IMR-90 (cell line): ENCODE measurements around the gene GRHL3. TPM values are rescaled to one million over a fixed set of nuclear protein-coding genes. Genes with fewer than 3 reads are reported as not detected.

Experiments used
- ATAC-seq: fragments of 200-7000 bp; cut with Tn5 transposase; 2 replicates; pipeline ENCODE4 v1.9.1; 2020; ENCODE audit warnings: low read depth, mild to moderate bottlenecking, moderate library complexity
- BruUV-seq: library from RNA; stranded (reverse); fragments of 400-500 nt; replicated peaks from 2 replicates; lab custom pipeline; 2021; lab: Mats Ljungman, UMichigan
- CTCF ChIA-PET: fragments of 300-600 bp; formaldehyde crosslinking; extraction: SDS; loops from one replicate; lab custom pipeline; 2021; ENCODE audit warnings: antibody characterized with exemption; lab: Yijun Ruan, JAX
- POLR2A ChIA-PET: fragments of 300-600 bp; sonication (Branson Sonifier 250); formaldehyde crosslinking; loops from one replicate; lab custom pipeline; 2022; ENCODE audit warnings: antibody characterized with exemption; ENCODE audit not compliant: unreplicated experiment; lab: Charles Lee
- DNase-seq: peaks from one replicate; pipeline ENCODE4 v3.0.0; 2013
- H2AFZ ChIP-seq: replicated peaks from 2 replicates; pipeline ENCODE3; 2013; ENCODE audit warnings: low read length, mild to moderate bottlenecking; ENCODE audit not compliant: poor library complexity
- H2AK5ac ChIP-seq: 2 replicates; pipeline ENCODE4 v1.6.1; 2013; ENCODE audit warnings: low read depth, low read length, inconsistent platforms
- H2AK9ac ChIP-seq: replicated peaks from 2 replicates; pipeline ENCODE3; 2013; ENCODE audit warnings: mild to moderate bottlenecking, low read depth, low read length, moderate library complexity; ENCODE audit not compliant: poor library complexity
- H2BK120ac ChIP-seq: 2 replicates; pipeline ENCODE4 v1.6.1; 2013; ENCODE audit warnings: low read depth, low read length, inconsistent platforms
- H2BK15ac ChIP-seq: 3 replicates; pipeline ENCODE4 v1.6.1; 2013; ENCODE audit warnings: low read depth, low read length, inconsistent platforms
- H2BK20ac ChIP-seq: 2 replicates; pipeline ENCODE4 v1.6.1; 2013; ENCODE audit warnings: low read depth, mild to moderate bottlenecking, inconsistent platforms, low read length, moderate library complexity
- H2BK5ac ChIP-seq: 2 replicates; pipeline ENCODE4 v1.6.1; 2013; ENCODE audit warnings: mild to moderate bottlenecking, low read depth, low read length, inconsistent platforms; ENCODE audit not compliant: poor library complexity, severe bottlenecking
- H3K14ac ChIP-seq: replicated peaks from 2 replicates; pipeline ENCODE4 v1.6.1; 2013; ENCODE audit warnings: low read depth, low read length, inconsistent platforms
- H3K18ac ChIP-seq: 2 replicates; pipeline ENCODE4 v1.6.1; 2013; ENCODE audit warnings: low read depth, low read length, control low read depth
- H3K23ac ChIP-seq: 2 replicates; pipeline ENCODE4 v1.6.1; 2013; ENCODE audit warnings: low read depth, low read length, inconsistent platforms
- H3K27ac ChIP-seq: 2 replicates; pipeline ENCODE4 v1.5.1; 2013; ENCODE audit warnings: mild to moderate bottlenecking, control low read depth, low read length; ENCODE audit not compliant: insufficient read depth
- H3K27me3 ChIP-seq: 2 replicates; pipeline ENCODE4 v1.6.1; 2013; ENCODE audit warnings: low read length; ENCODE audit not compliant: control insufficient read depth, insufficient read depth
- H3K36me3 ChIP-seq: 2 replicates; pipeline ENCODE4 v1.6.1; 2013; ENCODE audit warnings: low read length, mixed read lengths; ENCODE audit not compliant: control insufficient read depth, insufficient read depth
- H3K4ac ChIP-seq: 2 replicates; pipeline ENCODE4 v1.6.1; 2013; ENCODE audit warnings: low read depth, low read length, inconsistent platforms
- H3K4me1 ChIP-seq: 2 replicates; pipeline ENCODE4 v1.6.1; 2013; ENCODE audit warnings: low read length, mixed read lengths; ENCODE audit not compliant: control insufficient read depth, insufficient read depth
- H3K4me2 ChIP-seq: 2 replicates; pipeline ENCODE4 v1.6.1; 2013; ENCODE audit warnings: low read depth, mild to moderate bottlenecking, control low read depth, low read length, moderate library complexity
- H3K4me3 ChIP-seq: 2 replicates; pipeline ENCODE4 v1.5.1; 2013; ENCODE audit warnings: low read depth, mild to moderate bottlenecking, control low read depth, low read length, moderate library complexity; ENCODE audit not compliant: insufficient read depth
- H3K56ac ChIP-seq: 2 replicates; pipeline ENCODE4 v1.6.1; 2013; ENCODE audit warnings: low read length, inconsistent platforms; ENCODE audit not compliant: insufficient read depth; ENCODE audit errors: extremely low read depth
- H3K79me1 ChIP-seq, 2 experiments: 2 replicates each; pipeline ENCODE4 v1.6.1; 2013; ENCODE audit warnings: low read length in 2 of 2, inconsistent platforms in 1 of 2, low read depth in 1 of 2
- H3K9ac ChIP-seq: 2 replicates; pipeline ENCODE4 v1.6.1; 2013; ENCODE audit warnings: low read depth, low read length, control low read depth
- H3K9me1 ChIP-seq: 2 replicates; pipeline ENCODE4 v1.6.1; 2013; ENCODE audit warnings: low read length, inconsistent platforms; ENCODE audit not compliant: insufficient read depth
- H3K9me3 ChIP-seq: 2 replicates; pipeline ENCODE4 v1.6.1; 2013; ENCODE audit warnings: low read length; ENCODE audit not compliant: control insufficient read depth, insufficient read depth
- H4K20me1 ChIP-seq: 2 replicates; pipeline ENCODE4 v1.6.1; 2013; ENCODE audit warnings: low read length, inconsistent platforms; ENCODE audit not compliant: insufficient read depth
- H4K5ac ChIP-seq: 2 replicates; pipeline ENCODE4 v1.6.1; 2013; ENCODE audit warnings: mild to moderate bottlenecking, low read depth, low read length, control low read depth
- H4K8ac ChIP-seq, 2 experiments: 2 replicates each; pipeline ENCODE4 v1.6.1; 2013; ENCODE audit warnings: low read depth in 2 of 2, low read length in 2 of 2, control low read depth in 1 of 2, inconsistent platforms in 1 of 2
- H4K91ac ChIP-seq: 2 replicates; pipeline ENCODE4 v1.6.1; 2013; ENCODE audit warnings: low read depth, low read length, inconsistent platforms; ENCODE audit not compliant: insufficient read depth
- BHLHE40 ChIP-seq: fragments of 150-350 bp; IDR thresholded peaks from 2 replicates; pipeline ENCODE4 v1.6.1; 2016; ENCODE audit warnings: mild to moderate bottlenecking, low read depth, low read length
- CEBPB ChIP-seq: IDR thresholded peaks from 2 replicates; pipeline ENCODE4 v1.6.1; 2012; ENCODE audit warnings: low read depth, low read length, improper control_type of control experiment
- CTCF ChIP-seq: conservative IDR thresholded peaks from 2 replicates; pipeline ENCODE4 v1.5.1; 2012; ENCODE audit warnings: mild to moderate bottlenecking, low read depth, low read length, improper control_type of control experiment
- MAFK ChIP-seq: IDR thresholded peaks from 2 replicates; pipeline ENCODE4 v1.6.1; 2012; ENCODE audit warnings: low read depth, low read length, improper control_type of control experiment
- MAZ ChIP-seq: IDR thresholded peaks from 2 replicates; pipeline ENCODE4 v1.6.1; 2012; ENCODE audit warnings: low read depth, mild to moderate bottlenecking, low read length, improper control_type of control experiment, moderate library complexity, borderline replicate concordance
- NFE2L2 ChIP-seq: fragments of 150-350 bp; IDR thresholded peaks from 2 replicates; pipeline ENCODE4 v1.6.1; 2016; ENCODE audit warnings: low read depth, mild to moderate bottlenecking, low read length
- POLR2A ChIP-seq: IDR thresholded peaks from 2 replicates; pipeline ENCODE4 v1.6.1; 2012; ENCODE audit warnings: mild to moderate bottlenecking, low read depth, low read length
- RCOR1 ChIP-seq: IDR thresholded peaks from 2 replicates; pipeline ENCODE4 v1.6.1; 2012; ENCODE audit warnings: mild to moderate bottlenecking, low read length, improper control_type of control experiment; ENCODE audit not compliant: insufficient replicate concordance
- RFX5 ChIP-seq: IDR thresholded peaks from 2 replicates; pipeline ENCODE4 v1.8.0; 2012; ENCODE audit warnings: low read depth, mild to moderate bottlenecking, low read length, moderate library complexity
- SMC3 ChIP-seq: fragments of 150-350 bp; IDR thresholded peaks from 2 replicates; pipeline ENCODE4 v1.6.1; 2016; ENCODE audit warnings: low read depth, mild to moderate bottlenecking, antibody characterized with exemption, low read length, moderate library complexity
- USF2 ChIP-seq: fragments of 150-350 bp; IDR thresholded peaks from 2 replicates; pipeline ENCODE4 v1.6.1; 2017; ENCODE audit warnings: mild to moderate bottlenecking, antibody characterized with exemption, low read length, low read depth
- WGBS, 2 experiments: methylation state at CpG; one replicate each; pipeline versions ENCODE4 v1.1.5 to v1.1.7; 2013; ENCODE audit warnings: missing lambda C conversion rate in 2 of 2; ENCODE audit not compliant: insufficient read length in 1 of 2; ENCODE audit errors: extremely low coverage in 2 of 2; 5-methylcytosine and 5-hydroxymethylcytosine counted together
- dilution Hi-C: fragments of 300-500 bp; cut with HindIII; formaldehyde crosslinking; loops from one replicate; pipeline ENCODE4 v1.14.3; 2018; ENCODE audit warnings: low sequenced_read_pairs; ENCODE audit not compliant: unreplicated experiment
- in situ Hi-C: fragments of 300-500 bp; cut with MboI; formaldehyde crosslinking; loops from 3 replicates; pipeline ENCODE4 v1.14.3; 2019; ENCODE audit warnings: low sequenced_read_pairs, inconsistent platforms, mixed read lengths
- intact Hi-C: fragments of 100-400 bp; cut with micrococcal nuclease; formaldehyde crosslinking; loops from 2 replicates; pipeline ENCODE4 v1.10.0; 2022
- polyA plus RNA-seq, 3 experiments: library from polyadenylated mRNA; depleted of rRNA; stranded (reverse); fragments of >200 nt; gene quantifications; 2 replicates each; pipeline ENCODE4 v1.2.3, GENCODE V29; 2012; ENCODE audit warnings: low replicate concordance in 1 of 3
- total RNA-seq: library from RNA; depleted of rRNA; stranded (reverse); fragments of >200 nt; gene quantifications from 2 replicates; pipeline ENCODE4 v1.2.3, GENCODE V29; 2012

Gene GRHL3
- total and polyA plus RNA-seq, 2 of the 4 experiments (the other 2 are of a cell fraction): not detected

DNA sequence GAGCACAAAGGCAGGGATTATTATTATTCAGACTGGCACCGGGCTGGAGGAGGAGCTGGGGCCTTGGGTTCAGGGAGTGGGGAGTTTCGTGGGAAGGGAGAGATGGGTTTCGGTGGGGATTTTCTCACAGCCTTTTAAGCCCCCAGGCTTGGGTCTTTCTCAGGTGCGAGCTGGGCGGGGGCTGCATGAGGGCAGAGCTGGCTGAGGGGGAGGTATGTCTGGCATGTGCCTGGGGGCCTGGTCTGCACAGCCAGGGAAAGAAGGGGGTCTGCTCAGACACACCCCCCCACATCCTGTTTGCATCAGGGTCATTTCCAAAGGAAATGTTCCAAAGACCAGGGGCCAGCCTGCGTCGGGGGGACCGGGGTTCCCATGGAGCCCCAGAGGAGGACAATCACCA is 21.6 kb downstream of the GRHL3 start:
- CTCF ChIA-PET: no interaction called here
- POLR2A ChIA-PET: no interaction called here
- WGBS, 2 experiments: 36% methylated on average over 3 of the region's 8 CpGs; no CpG with 5 or more reads in 1 of the 2 experiments

More for the DNA sequence above, 21.6 kb downstream of the GRHL3 start:
- H3K36me3 ChIP-seq: no peaks in the 10 kb centered on the region
- intact Hi-C loops: no loop called here
- no peaks in the 10 kb centered on the region for H3K79me1 ChIP-seq
- no peak overlapping the region for H2AK5ac ChIP-seq
- H3K4me1 ChIP-seq: no peaks in the 10 kb centered on the region
- H3K4me3 ChIP-seq: no peak overlapping the region
- no peak overlapping the region for H3K27ac ChIP-seq
- H2BK120ac ChIP-seq: no peak overlapping the region
- H3K4me2 ChIP-seq: no peak overlapping the region
- in situ Hi-C loops: no loop called here
- no peaks in the 10 kb centered on the region for H4K20me1 ChIP-seq
- no peak overlapping the region for H4K5ac ChIP-seq
- no peak for ATAC-seq
- H3K14ac ChIP-seq: no peak overlapping the region
- peaks cover 23% of the 10 kb centered on the region for H3K27me3 ChIP-seq
- DNase-seq: no peak
- BruUV-seq: no TSS peak
- H4K91ac ChIP-seq: no peak overlapping the region
- dilution Hi-C loops: no loop called here
- H2AK9ac ChIP-seq: no peak overlapping the region
- H2AFZ ChIP-seq: no peak overlapping the region
- H2BK15ac ChIP-seq: no peak overlapping the region
- no peak overlapping the region for H2BK5ac ChIP-seq
- H2BK20ac ChIP-seq: no peak overlapping the region
- TF ChIP-seq BHLHE40 (no peak), MAZ (no peak), RFX5 (no peak), NFE2L2 (no peak), SMC3 (no peak), RCOR1 (no peak), CTCF (no peak), POLR2A (no peak), MAFK (no peak), USF2 (no peak), CEBPB (no peak)
- H3K23ac ChIP-seq: no peak overlapping the region
- no peaks in the 10 kb centered on the region for H3K9me3 ChIP-seq
- H4K8ac ChIP-seq: no peak overlapping the region
- no peak overlapping the region for H3K18ac ChIP-seq
- H3K56ac ChIP-seq: no peak overlapping the region
- H3K4ac ChIP-seq: no peak overlapping the region
- no peaks in the 10 kb centered on the region; the same call in 1 of the 2 replicates for H3K9me1 ChIP-seq
- no peak overlapping the region for H3K9ac ChIP-seq
